PC-3 (cell line): Measurements from ENCODE around the gene TPX2.

ENCODE experiments used
- EZH2 ChIP-seq: fragments of 300-600 bp; sonication (generic); IDR thresholded peaks from one replicate; pipeline ENCODE4 v1.6.1; 2017; ENCODE audit warnings: antibody characterized with exemption, mild to moderate bottlenecking, low read length; ENCODE audit not compliant: unreplicated experiment
- EZH2phosphoT487 ChIP-seq: fragments of 300-600 bp; sonication (generic); IDR thresholded peaks from 2 replicates; pipeline ENCODE4 v1.6.1; 2018; ENCODE audit warnings: mild to moderate bottlenecking, antibody characterized with exemption, low read length, borderline replicate concordance
- TF ChIP-seq, protein P1 (sequence below): fragments of 300-600 bp; sonication (generic); conservative IDR thresholded peaks from 2 replicates; pipeline ENCODE4 v1.5.1; 2017; ENCODE audit warnings: antibody characterized with exemption, low read depth, mild to moderate bottlenecking, low read length

GRCh38 chr20:31809661-31810060 is 70.6 kb downstream of the TPX2 start:
- TF ChIP-seq, protein P1, sequence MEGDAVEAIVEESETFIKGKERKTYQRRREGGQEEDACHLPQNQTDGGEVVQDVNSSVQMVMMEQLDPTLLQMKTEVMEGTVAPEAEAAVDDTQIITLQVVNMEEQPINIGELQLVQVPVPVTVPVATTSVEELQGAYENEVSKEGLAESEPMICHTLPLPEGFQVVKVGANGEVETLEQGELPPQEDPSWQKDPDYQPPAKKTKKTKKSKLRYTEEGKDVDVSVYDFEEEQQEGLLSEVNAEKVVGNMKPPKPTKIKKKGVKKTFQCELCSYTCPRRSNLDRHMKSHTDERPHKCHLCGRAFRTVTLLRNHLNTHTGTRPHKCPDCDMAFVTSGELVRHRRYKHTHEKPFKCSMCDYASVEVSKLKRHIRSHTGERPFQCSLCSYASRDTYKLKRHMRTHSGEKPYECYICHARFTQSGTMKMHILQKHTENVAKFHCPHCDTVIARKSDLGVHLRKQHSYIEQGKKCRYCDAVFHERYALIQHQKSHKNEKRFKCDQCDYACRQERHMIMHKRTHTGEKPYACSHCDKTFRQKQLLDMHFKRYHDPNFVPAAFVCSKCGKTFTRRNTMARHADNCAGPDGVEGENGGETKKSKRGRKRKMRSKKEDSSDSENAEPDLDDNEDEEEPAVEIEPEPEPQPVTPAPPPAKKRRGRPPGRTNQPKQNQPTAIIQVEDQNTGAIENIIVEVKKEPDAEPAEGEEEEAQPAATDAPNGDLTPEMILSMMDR: no peak
- no peak for TF ChIP-seq EZH2phosphoT487
- TF ChIP-seq EZH2: no peak
